HG02623 (cell line): ENCODE results near the gene ZEB2.

Experiments
- ATAC-seq: cut with Tn5 transposase; IDR thresholded peaks from one replicate; pipeline ENCODE4 v1.9.1; 2021; ENCODE audit warnings: moderate library complexity; ENCODE audit not compliant: unreplicated experiment

ZEB2 gene

DNA sequence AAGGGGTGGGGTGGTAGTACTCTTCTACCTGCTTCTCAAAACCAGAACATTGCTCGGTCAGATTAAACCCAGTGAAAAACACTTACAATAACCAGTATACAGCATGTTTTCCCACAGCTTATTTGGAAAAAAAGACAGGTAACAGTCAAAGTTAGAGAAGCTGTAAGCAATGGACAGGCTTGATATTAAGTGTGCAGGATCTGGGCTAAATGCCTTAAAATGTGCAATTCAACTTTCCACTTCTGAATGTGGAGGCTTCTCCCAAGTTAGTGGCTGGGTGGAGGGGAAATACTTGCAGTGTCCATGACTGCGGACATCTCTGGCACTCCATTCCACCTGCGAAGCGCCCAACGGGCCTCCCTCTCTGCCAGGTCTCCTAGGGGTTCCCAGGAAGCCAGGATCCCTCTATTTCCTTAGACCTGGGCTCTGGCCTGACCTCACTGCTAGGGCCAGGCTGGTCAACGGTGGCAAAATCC lies 5.3 kb downstream of the ZEB2 start:
- ATAC-seq: no peak

DNA sequence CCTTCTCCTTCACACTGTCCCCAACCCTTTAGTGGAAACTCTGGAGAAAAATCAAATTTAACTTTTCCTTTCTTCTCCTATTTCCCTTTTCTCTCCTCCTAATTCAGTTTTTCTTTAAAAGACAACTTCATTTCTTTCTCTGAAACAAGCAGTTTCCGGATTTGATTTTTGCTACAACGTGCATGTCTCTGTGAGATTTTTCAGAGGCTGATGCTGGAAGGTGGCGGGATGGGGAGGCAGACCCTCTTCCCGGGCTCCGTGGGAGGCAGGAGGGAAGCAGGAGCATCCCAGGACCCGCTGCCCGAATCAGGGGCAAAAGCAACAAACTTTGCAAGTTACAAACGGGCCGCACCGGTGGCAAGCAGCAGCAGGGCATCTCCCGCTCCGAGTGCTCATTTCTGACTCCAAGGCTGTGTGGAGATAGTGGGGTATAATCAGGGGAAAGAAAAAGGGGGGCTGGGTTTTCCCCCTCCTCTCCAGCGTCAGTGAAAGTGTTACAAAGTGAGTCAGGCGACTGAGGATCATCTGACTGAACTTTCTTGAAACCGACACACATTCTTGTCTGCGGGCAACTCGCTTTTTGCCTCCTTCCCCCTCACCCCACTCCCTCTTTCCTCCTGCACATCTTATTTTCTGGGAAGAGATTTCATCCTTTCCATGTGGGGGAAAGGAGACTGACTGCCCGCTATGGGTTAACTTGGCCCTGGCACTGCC lies 6.4 kb downstream of the ZEB2 start:
- no peak for ATAC-seq

DNA sequence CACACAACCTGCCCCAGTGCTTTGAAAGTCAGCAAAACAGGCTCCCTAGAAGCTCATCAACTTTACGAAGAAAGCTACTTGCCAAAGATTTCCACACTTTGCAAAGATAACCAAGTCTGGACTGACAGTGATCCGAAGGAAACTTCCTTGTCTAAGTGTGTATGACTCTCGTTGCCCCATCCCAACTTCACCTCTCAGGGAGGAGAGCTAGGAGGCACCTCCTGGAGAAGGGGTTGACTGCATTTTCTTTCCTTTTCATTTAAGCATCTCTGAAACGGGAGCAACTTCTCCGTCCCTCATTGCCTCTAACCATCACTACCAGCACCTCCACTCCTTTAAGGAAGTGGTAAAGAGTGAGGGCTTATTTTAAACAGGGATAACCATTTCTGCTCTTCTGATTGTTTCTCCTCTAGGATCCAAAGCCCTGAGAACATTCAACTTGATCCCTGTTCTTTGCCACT lies 7.0 kb downstream of the ZEB2 start:
- ATAC-seq: no peak

DNA sequence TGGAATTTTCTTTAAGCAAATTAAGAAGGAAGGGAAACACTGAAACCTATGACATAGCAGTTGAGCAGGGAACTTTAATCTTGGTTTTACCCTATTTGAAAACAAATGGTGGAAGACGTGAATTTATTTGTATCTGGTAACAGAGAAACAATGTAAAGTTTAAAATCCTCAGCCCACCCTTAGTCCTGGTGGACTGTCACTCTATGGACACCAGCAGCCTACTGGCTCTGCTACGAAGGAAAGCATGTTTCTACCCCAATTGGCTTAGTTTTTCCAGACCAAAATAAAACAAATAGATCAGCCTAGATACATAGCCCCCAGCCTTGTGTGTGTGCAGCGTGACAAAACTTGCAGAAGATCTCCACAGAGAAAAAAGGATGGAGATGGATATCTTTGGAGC lies 7.4 kb downstream of the ZEB2 start:
- ATAC-seq: no peak

DNA sequence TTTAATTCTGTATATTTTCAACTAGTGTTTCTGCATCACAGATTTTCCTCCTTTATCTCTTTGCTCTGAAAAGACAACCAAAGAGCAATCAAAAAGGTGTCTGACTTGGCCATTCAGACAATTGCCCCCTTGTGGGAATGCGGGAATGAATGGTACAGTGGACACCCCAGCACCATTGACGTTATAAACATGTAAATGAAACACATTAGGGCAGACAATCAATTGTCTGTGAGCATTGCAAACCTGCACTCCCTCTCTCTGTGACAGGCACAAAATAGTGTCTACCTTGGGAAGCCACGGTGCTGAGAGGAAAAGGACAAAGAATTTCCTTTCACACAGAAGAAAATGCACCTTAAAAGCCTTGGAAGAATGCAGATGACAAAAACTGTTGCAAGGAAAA lies 8.0 kb downstream of the ZEB2 start:
- no peak for ATAC-seq

DNA sequence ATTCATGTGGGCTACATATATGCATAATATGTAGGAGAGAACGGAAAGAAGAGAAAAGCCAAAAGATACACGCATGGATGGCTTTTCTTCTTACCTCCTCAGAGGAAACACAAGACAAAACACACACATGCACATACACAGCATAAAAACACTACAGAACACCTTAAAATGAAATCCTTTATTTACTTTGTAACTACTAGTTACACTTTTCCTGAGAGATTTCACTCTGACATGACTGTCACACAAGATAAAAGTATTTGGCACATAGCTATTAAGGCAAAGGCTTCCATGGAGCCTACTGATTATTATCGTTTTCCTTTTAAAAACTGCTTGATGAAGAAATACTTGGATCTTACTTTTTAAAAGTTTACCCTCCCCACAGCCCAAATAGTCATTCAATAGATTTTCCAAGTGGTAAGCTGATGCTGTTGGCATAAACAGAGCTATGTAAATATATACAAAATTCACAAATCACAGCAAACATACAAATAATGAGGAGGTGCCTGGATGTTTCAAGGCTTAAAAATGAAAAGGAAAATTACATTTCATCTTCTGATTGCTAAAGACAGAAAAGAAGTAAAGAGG lies 8.6 kb downstream of the ZEB2 start:
- ATAC-seq: no peak

DNA sequence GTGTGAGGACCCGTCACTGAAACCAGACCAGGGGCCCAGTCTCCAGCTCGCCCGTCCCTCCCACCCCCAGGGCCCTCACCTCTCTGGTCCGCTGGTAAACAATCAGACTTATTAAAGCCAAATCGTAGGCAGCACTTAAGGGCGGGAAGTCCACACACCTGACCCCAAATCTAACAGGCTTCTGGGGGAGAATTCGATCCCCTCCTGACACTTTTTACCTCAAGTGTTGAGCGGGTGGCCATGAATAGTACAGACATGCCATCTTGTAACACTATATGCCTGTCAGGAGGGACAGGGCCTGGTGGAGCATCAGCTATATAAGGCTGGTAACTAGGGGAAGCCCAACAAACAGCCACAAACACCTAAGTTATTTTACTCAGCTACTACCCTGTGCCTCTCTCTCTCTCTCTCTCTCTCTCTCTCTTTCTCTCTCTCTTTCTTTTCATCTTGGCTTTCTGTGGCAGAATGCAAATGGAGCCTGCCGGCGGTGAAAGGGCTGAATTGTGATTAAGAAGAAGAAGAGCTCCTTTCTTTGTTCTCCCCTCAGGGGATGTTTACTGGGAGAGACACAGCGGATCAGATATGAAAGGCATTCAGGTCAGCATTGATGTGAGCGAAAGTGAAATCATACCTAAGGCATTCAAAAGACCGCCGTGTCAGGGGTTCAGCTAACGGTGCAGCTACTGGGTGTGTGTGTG lies 9.5 kb downstream of the ZEB2 start:
- peak; percentile 64 for ATAC-seq

DNA sequence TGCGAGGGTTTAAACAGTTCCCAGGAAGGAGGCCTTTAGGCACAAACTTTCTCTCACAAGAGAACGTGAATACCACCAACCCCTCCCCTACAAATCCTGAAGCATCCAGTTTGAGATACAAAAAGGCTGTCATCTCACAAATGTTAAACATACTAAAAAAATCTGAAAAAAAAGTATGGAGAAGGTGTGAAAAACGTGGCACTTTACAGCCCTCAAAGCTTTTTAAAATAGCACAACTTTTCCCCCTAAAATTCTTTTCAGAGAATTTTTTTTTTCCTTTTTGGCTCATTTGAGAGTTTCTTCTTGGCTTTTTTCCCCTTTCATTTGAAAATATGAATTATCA lies 10.1 kb downstream of the ZEB2 start:
- ATAC-seq: no peak

DNA sequence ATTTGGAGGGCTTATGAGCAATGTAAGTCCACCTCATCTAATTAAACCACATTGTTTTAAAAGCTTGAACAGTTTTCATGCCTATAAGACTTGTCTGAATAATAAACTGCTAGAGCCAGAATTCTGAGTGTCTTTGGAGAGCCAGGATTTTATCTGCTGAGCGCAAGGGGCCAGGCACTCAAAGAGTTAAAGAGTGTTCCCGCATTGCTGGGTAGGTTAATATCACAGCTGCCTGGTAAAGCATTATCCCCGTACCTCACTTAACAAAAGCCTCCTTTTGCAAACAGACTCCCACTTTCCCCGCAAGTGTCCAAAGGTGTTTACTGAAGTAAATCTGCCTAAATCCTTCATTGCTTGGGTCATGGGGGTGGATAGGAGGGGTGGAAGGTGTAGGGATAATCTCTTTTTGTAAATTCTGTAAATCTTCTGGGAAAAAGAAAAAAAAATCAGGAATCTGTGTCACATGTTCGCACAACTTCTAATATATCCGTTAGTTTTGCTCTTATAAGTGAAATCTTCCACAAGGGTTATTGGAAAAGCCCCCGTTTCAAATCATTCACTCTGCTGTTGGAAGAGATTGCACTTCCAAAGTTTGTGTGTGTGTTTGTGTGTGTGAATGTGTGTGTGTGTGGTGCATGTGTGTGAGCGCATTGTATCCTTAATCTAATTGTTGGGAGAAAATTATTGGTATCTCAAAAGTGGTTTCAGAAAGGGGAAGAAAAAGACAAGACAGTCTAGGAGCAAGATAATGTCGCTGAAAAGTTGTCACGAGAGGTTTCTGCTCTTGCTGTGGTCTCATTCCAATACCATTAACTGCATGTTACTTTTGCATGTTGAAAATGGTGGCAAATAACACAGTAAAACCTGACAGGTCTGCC lies 10.7 kb downstream of the ZEB2 start:
- no peak for ATAC-seq

DNA sequence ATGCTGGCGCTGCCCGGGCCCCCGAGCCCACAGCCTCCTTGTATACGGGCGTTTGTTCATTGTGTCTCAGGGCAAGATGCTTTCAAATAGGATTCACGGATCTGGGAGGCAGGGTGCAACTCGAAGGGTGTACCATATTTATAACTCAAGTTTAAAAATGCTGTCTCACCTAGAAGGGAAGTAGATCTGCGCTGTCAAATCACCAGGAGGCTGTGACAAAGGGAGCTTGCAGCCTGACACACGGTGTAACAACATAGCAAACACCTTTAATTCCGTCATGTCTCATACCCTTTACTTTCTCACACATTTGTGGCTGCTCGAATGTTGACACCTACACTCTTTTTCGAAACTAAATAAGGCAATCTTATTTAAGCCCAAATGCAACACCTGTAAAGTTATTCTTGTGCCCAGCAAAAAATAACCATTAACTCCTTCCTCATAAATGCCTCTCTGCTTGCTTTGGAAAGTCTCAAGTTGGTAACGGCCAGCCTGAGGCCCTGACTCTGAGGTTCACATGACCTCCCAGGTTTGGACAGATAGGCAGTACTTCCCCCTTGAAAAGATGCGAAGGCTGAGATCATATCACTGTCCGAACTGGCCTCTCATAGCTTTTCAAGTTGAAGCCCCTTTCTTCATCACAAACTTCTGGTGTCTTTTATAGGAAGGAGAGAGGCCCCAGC lies 11.6 kb downstream of the ZEB2 start:
- ATAC-seq: no peak

DNA sequence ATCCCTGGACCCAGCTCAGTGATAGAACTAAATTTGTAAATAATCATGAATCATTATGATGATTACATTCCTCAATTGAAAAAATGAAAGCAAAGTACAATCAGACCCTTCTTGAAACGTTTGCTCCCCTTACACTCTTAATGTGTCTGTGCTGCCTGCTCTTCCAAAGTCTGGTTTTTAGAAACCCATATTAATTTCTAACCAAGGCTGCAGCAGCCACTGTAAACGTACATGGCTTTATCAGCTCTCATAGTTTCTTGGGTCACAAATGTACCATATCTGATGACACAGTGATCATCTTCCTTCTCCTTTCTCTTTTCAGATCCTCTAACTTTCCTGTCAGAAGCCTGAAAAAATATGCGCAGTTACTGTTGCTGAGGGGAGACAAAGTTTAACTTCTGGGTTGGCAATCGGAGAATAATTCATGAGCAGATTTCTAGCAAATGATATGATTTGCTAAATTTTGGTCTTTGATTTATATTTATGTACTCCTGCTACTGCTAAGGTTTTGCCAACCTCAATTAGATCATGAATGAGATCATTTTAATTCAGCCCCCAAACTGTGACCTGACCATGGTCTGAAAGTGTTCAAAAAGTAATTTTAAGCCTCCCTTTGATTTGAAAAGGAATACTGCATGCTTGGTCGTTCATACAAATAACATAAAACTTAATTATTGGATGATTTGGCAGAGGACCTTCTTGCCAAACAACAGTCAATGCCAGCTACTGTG lies 12.3 kb downstream of the ZEB2 start:
- no peak for ATAC-seq

DNA sequence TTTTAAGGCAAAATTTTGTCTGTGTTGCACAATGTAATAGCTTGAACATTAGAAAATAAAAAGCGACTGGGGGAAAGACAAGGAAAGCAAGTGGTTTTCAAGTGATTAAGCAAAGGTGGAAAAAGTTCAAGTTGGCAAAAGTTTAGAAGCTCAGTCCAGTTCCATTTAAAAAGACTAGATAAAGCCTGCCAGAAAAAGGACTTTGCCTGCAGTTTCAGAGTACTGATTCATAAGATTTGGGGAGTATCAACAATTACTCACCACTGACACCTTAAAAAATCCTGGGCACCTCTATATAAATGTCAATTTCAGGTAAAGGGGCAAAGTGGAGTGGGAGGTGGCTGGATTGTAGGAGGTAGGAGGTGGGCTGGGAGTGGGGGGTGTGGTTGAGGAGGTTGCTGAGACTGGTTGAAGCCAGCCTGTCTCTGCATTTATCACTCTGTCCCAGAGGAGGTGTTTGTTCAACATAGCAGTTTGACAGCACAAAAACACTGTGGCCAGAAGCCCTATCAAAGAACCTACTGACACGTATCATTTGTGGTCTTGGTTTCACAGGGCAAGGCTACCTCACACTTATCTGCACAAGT lies 14.6 kb downstream of the ZEB2 start:
- no peak for ATAC-seq

DNA sequence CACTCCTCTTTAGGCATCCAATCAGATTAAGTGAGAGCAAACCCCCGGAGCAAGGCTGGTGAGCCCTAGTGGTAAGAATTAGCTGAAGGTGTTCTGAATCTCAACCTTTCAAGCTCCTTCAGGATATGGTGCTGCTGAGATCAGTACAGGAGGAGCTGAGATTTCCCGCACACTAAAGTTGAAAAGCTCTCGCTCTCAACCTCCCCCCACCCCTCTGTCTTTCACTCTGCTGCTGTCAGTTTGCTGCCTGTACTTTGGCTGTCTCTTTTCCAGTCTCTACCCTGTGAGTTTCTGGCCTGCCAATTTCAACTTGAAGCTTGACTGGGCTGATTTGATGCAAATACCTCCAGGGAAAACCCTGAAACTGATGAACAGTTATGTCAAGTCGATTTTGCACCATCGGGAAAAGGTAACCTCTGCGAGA lies 15.7 kb downstream of the ZEB2 start:
- ATAC-seq: no peak

DNA sequence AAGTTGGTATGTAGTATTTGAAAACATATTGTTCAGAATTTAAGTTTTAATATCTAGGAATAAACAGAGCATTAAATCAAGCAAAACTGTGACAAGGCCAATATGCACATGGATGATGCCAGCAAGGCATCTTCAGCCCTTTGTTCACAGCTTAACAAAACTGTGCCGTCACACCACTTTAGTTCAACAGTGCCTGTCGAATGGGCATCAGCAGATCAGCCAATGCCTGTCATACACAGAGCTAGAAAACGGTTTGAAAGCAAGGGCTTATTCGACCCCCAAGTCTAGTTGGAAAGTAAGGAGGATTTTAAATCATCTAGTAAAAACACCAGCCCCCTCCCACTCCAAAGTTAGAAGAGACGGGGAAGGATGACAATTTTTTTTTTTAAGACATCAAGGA lies 16.7 kb downstream of the ZEB2 start:
- ATAC-seq: no peak

DNA sequence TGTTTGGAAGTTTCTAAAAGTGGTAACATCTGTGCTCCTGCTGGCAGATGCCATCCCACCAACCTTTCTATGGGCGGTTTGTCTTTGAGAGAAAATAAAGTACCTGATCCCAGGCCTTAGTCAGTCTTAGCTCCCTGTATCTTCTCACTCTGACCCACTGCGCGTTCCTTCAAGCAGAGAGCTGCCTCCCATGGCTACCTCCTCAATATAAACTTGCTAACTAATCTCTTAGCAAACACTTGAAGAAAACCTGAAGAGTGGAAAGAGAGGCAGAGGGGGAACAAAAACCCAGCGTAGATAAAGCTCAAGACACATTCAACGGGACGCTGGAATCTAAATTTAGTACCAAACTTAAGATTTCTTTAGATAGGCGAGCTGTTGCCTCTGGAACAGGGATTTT lies 17.6 kb downstream of the ZEB2 start:
- ATAC-seq: no peak

DNA sequence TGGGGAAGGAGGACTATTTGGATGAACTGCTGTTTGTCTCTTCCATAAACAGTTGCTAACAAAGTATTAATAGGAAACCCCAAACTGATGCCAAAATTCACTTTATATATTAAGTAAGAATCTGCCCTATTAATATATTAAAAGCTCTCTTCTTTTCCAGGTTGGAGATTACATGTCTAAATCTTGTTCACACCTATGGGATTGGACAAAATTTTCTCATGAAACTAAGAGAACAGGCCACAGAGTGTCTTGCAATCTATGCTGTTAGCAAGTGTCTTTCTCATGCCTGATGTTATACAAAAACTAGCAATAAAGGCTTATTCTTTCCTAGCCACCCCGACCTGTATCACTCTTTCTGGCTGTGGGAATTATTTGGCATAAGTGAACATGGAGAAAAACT lies 18.3 kb downstream of the ZEB2 start:
- no peak for ATAC-seq

DNA sequence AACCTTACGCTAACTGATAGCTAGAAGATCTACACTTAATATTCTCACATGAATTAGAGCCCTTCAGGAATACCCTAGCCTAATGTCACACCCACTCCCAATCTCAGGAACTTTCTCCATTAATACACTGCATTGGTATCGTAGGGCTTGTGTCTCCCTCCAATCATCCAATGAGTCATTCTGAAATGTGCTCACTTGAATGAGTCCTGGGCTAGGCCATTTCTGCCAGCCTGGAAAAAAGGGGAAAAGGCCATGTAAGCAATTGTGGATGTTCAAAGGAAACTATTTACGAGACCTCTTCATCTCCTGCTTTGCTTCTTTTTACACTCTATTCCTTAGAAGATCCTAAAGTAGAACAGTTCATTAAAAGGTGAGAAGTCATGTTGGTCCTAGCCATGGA lies 18.8 kb downstream of the ZEB2 start:
- no peak for ATAC-seq

DNA sequence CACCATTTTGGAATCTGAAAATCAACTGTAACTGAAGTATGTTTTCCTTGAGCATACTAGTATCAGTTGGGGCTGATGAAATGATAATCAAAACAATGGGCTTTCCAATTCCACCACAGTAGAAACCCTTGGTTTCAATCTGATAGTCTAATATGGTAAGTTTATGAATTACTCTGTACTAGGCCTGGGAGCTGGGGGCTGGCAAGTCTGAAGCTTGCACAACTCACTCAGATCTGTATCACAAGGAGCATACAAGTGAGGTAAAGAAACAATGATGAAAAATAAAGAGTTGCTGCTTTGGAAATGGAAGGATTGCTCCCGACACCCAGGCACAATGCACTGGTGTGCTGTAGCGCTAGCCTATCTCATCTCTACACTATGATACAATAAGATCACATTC lies 19.4 kb downstream of the ZEB2 start:
- no peak for ATAC-seq

DNA sequence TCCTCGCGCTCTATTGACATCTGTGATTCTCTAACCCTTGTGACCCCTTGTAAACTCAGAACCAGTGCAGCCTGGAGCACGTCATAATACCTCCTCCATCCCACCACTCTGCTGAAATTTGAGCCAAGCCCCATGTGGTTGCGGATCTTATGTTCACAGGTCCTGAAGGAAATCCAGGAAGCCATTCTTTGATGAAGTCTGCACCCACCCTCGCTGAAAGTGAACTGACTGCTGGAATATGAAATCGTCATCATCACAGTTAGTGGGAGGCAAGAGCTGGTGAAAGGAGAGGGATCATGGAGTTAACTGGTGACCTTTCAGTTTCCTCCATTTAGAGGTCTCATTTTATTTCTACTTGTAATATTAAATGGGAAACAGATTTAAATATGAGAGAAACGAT lies 21.6 kb downstream of the ZEB2 start:
- ATAC-seq: no peak
